Gastroesophageal sphincter (tissue), 3 donors: Measurements from ENCODE around the gene LMTK3.

Experiments
- EP300 ChIP-seq: sonication (generic); formaldehyde crosslinking; IDR thresholded peaks from one replicate; pipeline ENCODE4 v1.6.1; 2017; ENCODE audit warnings: antibody characterized with exemption, mild to moderate bottlenecking
- POLR2A ChIP-seq, 2 donors: fragments of 450-650 bp; IDR thresholded peaks; one replicate each; pipeline ENCODE4 v1.6.1; 2017; ENCODE audit warnings: antibody characterized with exemption in 2 of 2, mild to moderate bottlenecking in 2 of 2, moderate library complexity in 1 of 2
- POLR2AphosphoS5 ChIP-seq: sonication (generic); formaldehyde crosslinking; IDR thresholded peaks from one replicate; pipeline ENCODE4 v1.6.1; 2017; ENCODE audit warnings: antibody characterized with exemption
- TF ChIP-seq, protein P1 (sequence below), 4 experiments: fragments of 200-600 bp in 2 of 4; fragments of 450-650 bp in 2 of 4; sonication (generic) in 1 of 4; IDR thresholded peaks; one replicate each; pipeline ENCODE4 v1.5.1; 2017 to 2019; ENCODE audit warnings: antibody characterized with exemption in 4 of 4, mild to moderate bottlenecking in 2 of 4, moderate library complexity in 2 of 4

DNA sequence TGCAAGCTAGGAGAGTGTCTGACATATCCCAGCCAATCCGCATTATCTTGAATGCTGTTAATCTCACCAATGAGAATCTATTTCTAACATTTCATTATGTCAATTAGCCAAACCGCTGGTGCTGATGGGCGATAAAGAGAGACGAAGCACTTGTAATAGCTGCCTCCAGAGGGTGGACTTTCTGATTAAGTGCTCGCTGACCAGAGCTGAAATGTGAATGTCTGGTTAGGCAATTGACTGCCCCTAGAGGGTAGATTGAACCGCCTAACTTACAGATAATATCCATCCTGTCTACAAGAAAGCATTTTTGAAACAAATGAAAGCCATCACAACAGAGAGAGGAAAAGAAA lies 66.4 kb downstream of the LMTK3 start:
- TF ChIP-seq, protein P1, sequence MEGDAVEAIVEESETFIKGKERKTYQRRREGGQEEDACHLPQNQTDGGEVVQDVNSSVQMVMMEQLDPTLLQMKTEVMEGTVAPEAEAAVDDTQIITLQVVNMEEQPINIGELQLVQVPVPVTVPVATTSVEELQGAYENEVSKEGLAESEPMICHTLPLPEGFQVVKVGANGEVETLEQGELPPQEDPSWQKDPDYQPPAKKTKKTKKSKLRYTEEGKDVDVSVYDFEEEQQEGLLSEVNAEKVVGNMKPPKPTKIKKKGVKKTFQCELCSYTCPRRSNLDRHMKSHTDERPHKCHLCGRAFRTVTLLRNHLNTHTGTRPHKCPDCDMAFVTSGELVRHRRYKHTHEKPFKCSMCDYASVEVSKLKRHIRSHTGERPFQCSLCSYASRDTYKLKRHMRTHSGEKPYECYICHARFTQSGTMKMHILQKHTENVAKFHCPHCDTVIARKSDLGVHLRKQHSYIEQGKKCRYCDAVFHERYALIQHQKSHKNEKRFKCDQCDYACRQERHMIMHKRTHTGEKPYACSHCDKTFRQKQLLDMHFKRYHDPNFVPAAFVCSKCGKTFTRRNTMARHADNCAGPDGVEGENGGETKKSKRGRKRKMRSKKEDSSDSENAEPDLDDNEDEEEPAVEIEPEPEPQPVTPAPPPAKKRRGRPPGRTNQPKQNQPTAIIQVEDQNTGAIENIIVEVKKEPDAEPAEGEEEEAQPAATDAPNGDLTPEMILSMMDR (IDR thresholded peaks at IDR 0.05), result peak in 3 of 4 experiments; percentile 42 to 69 (median 49)
- no peak for TF ChIP-seq POLR2A (IDR thresholded peaks at IDR 0.05)
- no peak for TF ChIP-seq POLR2AphosphoS5
- TF ChIP-seq EP300, result no peak
